Esophagus squamous epithelium (tissue), 4 donors: ENCODE results near the gene TFB1M.

Experiments used
- CTCF ChIP-seq, 6 experiments: fragments of 450-650 bp in 4 of 6; fragments of 200-600 bp in 2 of 6; sonication (generic) in 2 of 6; IDR thresholded peaks; one replicate each; pipeline ENCODE4 v1.5.1; 2016 to 2019; ENCODE audit warnings: antibody characterized with exemption in 6 of 6, mild to moderate bottlenecking in 4 of 6, moderate library complexity in 4 of 6
- POLR2A ChIP-seq, 4 donors: fragments of 450-650 bp; IDR thresholded peaks; one replicate each; pipeline ENCODE4 v1.6.1; 2017; ENCODE audit warnings: antibody characterized with exemption in 4 of 4, mild to moderate bottlenecking in 4 of 4, moderate library complexity in 3 of 4

GRCh38 chr6:155284775-155285174 is 29.5 kb downstream of the TFB1M start:
- TF ChIP-seq CTCF (IDR thresholded peaks at IDR 0.05), result no peak
- TF ChIP-seq POLR2A (IDR thresholded peaks at IDR 0.05), result no peak
